Kidney (tissue), 14 donors: ENCODE data around the gene PHOX2A. TPM values are rescaled to one million over a fixed set of nuclear protein-coding genes. Genes with fewer than 3 reads are reported as not detected.

Experiments
- DNase-seq, 5 donors: peaks; one replicate each; pipeline ENCODE4 v3.0.0-alpha.2; 2013 to 2020
- FAIRE-seq: peaks from 2 replicates; lab custom pipeline; 2012; peaks lifted over from hg19 to GRCh38; lab: Jason Lieb, UNC
- H3K27ac ChIP-seq, 2 donors: one replicate each; pipeline ENCODE4 v1.7.0; 2013; ENCODE audit warnings: low read depth in 2 of 2, low read length in 2 of 2, inconsistent platforms in 1 of 2
- H3K27me3 ChIP-seq: one replicate; pipeline ENCODE4 v1.7.1; 2013; ENCODE audit warnings: low read length, inconsistent platforms; ENCODE audit not compliant: control insufficient read depth, insufficient read depth
- H3K36me3 ChIP-seq, 3 donors: one replicate each; pipeline versions ENCODE4 v1.7.0 to v1.7.1; 2013; ENCODE audit warnings: low read length in 3 of 3, control low read depth in 1 of 3, inconsistent platforms in 1 of 3; ENCODE audit not compliant: insufficient read depth in 3 of 3, control insufficient read depth in 2 of 3
- H3K4me1 ChIP-seq, 3 donors: one replicate each; pipeline versions ENCODE4 v1.7.0 to v1.7.1; 2013; ENCODE audit warnings: low read length in 3 of 3, inconsistent platforms in 1 of 3, low read depth in 1 of 3; ENCODE audit not compliant: control insufficient read depth in 2 of 3, insufficient read depth in 2 of 3
- H3K4me3 ChIP-seq, 3 donors: one replicate each; pipeline versions ENCODE4 v1.7.0 to v1.8.1; 2013; ENCODE audit warnings: low read length in 3 of 3, control low read depth in 1 of 3, inconsistent platforms in 1 of 3
- H3K9ac ChIP-seq, 3 donors: one replicate each; pipeline versions ENCODE4 v1.7.0 to v1.7.1; 2013; ENCODE audit warnings: low read length in 3 of 3, control low read depth in 1 of 3, inconsistent platforms in 1 of 3
- H3K9me3 ChIP-seq, 3 donors: one replicate each; pipeline versions ENCODE4 v1.7.0 to v1.7.1; 2013; ENCODE audit warnings: low read length in 3 of 3, control low read depth in 1 of 3, inconsistent platforms in 1 of 3; ENCODE audit not compliant: control insufficient read depth in 2 of 3, insufficient read depth in 1 of 3
- intact Hi-C: fragments of 100-400 bp; cut with DNase I; formaldehyde crosslinking; loops from one replicate; pipeline ENCODE4 v1.11.1; 2022
- polyA plus RNA-seq: library from polyadenylated mRNA; stranded (reverse); fragments of 350-450 nt; fragmentation: Illumina TruSeq; extraction: RNeasy Lipid Tissue Mini Kit (QIAGEN cat#74804); gene quantifications from one replicate; pipeline ENCODE4 v1.2.3, GENCODE V29; 2014; ENCODE audit warnings: low read depth, low replicate concordance; ENCODE audit not compliant: insufficient read depth
- total RNA-seq: library from RNA; stranded (reverse); fragmentation: NEBNext Ultra II Directional; extraction: Animal tissue kit (Norgen Biotek cat#: 25700); gene quantifications from one replicate; pipeline ENCODE4 v1.2.1, GENCODE V29; 2021
- TF ChIP-seq, protein P1 (sequence below): IDR thresholded peaks from 3 replicates; pipeline ENCODE4 v1.5.1; 2012; ENCODE audit warnings: mild to moderate bottlenecking, moderate library complexity, borderline replicate concordance; ENCODE audit not compliant: insufficient read depth; ENCODE audit errors: extremely low read depth
- donor health status: control.
- donor health status: control.
- donor health status: control.
- donor health status: control.
- donor health status: control.
- donor health status: DM: yes; HTN: yes; CAD: no.
- donor health status: Normal renal cell carcinoma (clear cell type).

PHOX2A gene
- total and polyA plus RNA-seq, 2 donors from 2014 or later, result not detected

- H3K9me3 ChIP-seq, result no peaks in the 10 kb centered on the region
- H3K27ac ChIP-seq, result peak overlapping the region; percentile 2 to 43
- DNase-seq, result peak in 2 of 5 donors; percentile 10 to 28
- H3K4me3 ChIP-seq, result peak overlapping the region; percentile 17 to 94 (median 54)
- FAIRE-seq, result no peak
- intact Hi-C loops, result no loop called here
- peaks cover 0 to 22% (median 16%) of the 10 kb centered on the region in 3 donors for H3K36me3 ChIP-seq
- TF ChIP-seq, protein P1, sequence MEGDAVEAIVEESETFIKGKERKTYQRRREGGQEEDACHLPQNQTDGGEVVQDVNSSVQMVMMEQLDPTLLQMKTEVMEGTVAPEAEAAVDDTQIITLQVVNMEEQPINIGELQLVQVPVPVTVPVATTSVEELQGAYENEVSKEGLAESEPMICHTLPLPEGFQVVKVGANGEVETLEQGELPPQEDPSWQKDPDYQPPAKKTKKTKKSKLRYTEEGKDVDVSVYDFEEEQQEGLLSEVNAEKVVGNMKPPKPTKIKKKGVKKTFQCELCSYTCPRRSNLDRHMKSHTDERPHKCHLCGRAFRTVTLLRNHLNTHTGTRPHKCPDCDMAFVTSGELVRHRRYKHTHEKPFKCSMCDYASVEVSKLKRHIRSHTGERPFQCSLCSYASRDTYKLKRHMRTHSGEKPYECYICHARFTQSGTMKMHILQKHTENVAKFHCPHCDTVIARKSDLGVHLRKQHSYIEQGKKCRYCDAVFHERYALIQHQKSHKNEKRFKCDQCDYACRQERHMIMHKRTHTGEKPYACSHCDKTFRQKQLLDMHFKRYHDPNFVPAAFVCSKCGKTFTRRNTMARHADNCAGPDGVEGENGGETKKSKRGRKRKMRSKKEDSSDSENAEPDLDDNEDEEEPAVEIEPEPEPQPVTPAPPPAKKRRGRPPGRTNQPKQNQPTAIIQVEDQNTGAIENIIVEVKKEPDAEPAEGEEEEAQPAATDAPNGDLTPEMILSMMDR, result no peak
- no peaks in the 10 kb centered on the region for H3K27me3 ChIP-seq
- H3K4me1 ChIP-seq, result peaks cover 0 to 19% (median 16%) of the 10 kb centered on the region in 3 donors
- H3K9ac ChIP-seq, result peak overlapping the region in 2 of 3 donors; percentile 58 to 69
Measured at GRCh38 chr11:72225411-72225951, 18.5 kb downstream of the PHOX2A start.

GRCh38 chr11:72224564-72225410 lies 19.2 kb downstream of the PHOX2A start, which contains the start of gene INPPL1:
TSS of gene INPPL1 (plus strand) at chr11:72224767. CDS start at chr11:72224985, 218 bp downstream.
- FAIRE-seq (no peak), DNase-seq (peak; percentile 58 to 86 (median 76))
- H3K4me1 ChIP-seq, result peaks cover 0 to 19% (median 16%) of the 10 kb centered on the region in 3 donors
- H3K9ac ChIP-seq, result peak within 1 kb of the TSS; percentile 69 to 88 (median 81)
- peak within 1 kb of the TSS; percentile 94 to 96 for H3K27ac ChIP-seq
- peaks cover 0 to 18% (median 14%) of the 10 kb centered on the region in 3 donors for H3K36me3 ChIP-seq
- H3K9me3 ChIP-seq, result no peaks in the 10 kb centered on the region
- H3K4me3 ChIP-seq, result peak within 1 kb of the TSS; percentile 87 to 94 (median 87)
- no peaks in the 10 kb centered on the region for H3K27me3 ChIP-seq
- intact Hi-C loops, result no loop called here
- TF ChIP-seq, protein P1, result no peak

DNA sequence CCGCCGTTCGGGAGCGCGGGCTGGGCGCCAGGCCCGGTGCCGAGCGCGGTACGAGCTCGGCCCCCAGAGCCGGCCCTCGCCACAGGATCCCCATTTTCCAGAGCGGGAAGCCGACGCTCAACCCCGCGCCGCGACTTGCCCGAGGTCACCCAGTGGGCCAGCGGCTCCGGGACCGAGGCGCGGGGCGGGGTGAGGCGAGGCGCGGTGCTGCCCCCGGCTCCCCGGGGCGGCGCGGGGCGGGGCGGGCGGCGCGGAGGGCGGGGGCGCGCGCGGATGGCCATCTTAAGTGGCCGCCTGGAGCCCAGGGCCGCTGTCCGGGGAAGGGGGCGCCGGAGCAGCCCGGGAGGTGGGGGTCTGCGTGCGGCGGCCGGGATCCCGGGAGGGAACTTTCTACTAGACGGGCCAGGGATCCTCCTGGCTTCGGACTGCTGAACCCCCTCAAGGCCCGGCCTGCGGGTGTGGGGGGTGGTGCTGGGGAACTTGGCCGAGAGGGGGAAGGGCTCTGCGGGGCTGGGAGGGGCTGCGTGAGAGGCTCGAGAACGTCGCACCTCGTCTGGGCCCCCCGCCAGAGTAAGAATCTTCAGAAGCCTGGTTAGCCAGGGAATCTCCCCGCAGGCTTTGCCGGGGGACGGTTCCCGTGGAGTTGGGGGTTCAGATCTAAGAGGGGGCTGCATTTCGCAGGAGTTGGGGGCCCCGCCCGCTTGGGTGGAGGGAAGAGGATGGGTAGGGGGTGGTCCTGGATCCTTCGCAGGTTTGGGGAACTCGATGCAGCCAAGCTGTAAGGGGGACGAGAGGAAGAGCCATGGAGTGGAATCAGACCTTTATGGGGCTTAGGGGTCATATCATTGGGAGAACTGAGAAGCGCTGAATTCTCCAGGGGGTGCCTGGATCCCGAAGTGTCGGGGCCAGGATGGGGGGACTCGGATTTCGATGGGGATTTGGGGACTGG lies 20.1 kb downstream of the PHOX2A start:
- peaks cover 0 to 11% (median 5%) of the 10 kb centered on the region in 3 donors for H3K36me3 ChIP-seq
- intact Hi-C loops, result no loop called here
- no peaks in the 10 kb centered on the region for H3K27me3 ChIP-seq
- H3K9ac ChIP-seq, result peak overlapping the region; percentile 69 to 88 (median 81)
- peaks cover 0 to 19% (median 16%) of the 10 kb centered on the region in 3 donors for H3K4me1 ChIP-seq
- TF ChIP-seq, protein P1, result no peak
- H3K4me3 ChIP-seq, result peak overlapping the region; percentile 87 to 94 (median 87)
- no peaks in the 10 kb centered on the region for H3K9me3 ChIP-seq
- H3K27ac ChIP-seq, result peak overlapping the region; percentile 94 to 96
- FAIRE-seq (no peak), DNase-seq (peak; percentile 80 to 90 (median 87))
